Ishikawa (cell line): ENCODE results near the gene MYO5B.

Experiments
- CEBPB ChIP-seq: IDR thresholded peaks from 2 replicates; pipeline ENCODE4 v1.6.1; 2012
- CREB1 ChIP-seq: IDR thresholded peaks from 2 replicates; pipeline ENCODE4 v1.6.1; 2012; ENCODE audit warnings: low read depth
- EGR1 ChIP-seq: IDR thresholded peaks from 2 replicates; pipeline ENCODE4 v1.6.1; 2012
- EP300 ChIP-seq: IDR thresholded peaks from 2 replicates; pipeline ENCODE4 v1.6.1; 2012; ENCODE audit warnings: borderline replicate concordance
- FOXM1 ChIP-seq: IDR thresholded peaks from 2 replicates; pipeline ENCODE4 v1.6.1; 2012; ENCODE audit warnings: low read depth, borderline replicate concordance
- NFIC ChIP-seq: IDR thresholded peaks from 2 replicates; pipeline ENCODE4 v1.6.1; 2012
- RAD21 ChIP-seq: IDR thresholded peaks from 2 replicates; pipeline ENCODE4 v1.6.1; 2012; ENCODE audit warnings: low read depth
- TAF1 ChIP-seq: IDR thresholded peaks from 2 replicates; pipeline ENCODE4 v1.6.1; 2012; ENCODE audit warnings: low read depth, mild to moderate bottlenecking
- TEAD4 ChIP-seq: IDR thresholded peaks from 2 replicates; pipeline ENCODE4 v1.6.1; 2012
- YY1 ChIP-seq: IDR thresholded peaks from 2 replicates; pipeline ENCODE4 v1.6.1; 2012; ENCODE audit warnings: low read depth
- ZBTB7A ChIP-seq: IDR thresholded peaks from 2 replicates; pipeline ENCODE4 v1.6.1; 2012; ENCODE audit warnings: low read depth
- TF ChIP-seq, protein P1 (sequence below): IDR thresholded peaks from 2 replicates; pipeline ENCODE4 v1.6.1; 2012
- TF ChIP-seq, protein P2 (sequence below): IDR thresholded peaks from 2 replicates; pipeline ENCODE4 v1.6.1; 2012; ENCODE audit warnings: low read depth, mild to moderate bottlenecking
- TF ChIP-seq, protein P3 (sequence below): IDR thresholded peaks from 2 replicates; pipeline ENCODE4 v1.6.1; 2012

DNA sequence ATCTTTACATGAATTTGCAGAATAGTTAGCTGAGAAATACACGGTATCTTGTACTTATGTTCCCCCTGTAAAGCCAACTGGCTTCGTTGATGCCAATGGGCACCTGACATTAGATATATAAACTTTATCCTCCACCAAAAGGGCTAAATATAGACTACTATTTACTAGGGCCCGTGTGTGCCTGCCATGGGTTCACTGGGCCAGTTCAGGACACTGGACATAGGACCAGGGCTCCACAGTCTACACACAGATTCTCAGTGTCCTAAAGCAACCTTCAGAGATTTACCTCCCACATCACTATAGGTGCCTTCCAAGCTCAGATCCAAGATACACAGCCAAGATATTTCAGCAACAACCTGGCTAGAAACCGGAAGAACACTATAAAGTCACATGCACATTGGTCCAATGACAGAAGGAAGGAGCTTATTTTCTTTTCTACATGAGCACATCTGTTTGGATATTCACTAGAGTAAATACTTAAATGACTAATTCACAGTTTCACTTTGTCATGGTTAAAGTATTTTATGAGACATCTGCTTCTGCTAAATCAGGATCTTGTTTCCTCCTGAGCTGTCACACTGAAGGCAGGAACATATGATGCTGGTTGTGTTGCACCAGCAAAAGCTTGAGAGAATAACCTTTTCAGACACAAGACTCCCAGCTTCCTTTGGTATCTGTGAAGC lies 95.1 kb downstream of the MYO5B start:
- TF ChIP-seq YY1, result no peak
- TF ChIP-seq, protein P1, sequence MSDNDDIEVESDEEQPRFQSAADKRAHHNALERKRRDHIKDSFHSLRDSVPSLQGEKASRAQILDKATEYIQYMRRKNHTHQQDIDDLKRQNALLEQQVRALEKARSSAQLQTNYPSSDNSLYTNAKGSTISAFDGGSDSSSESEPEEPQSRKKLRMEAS, result no peak
- no peak for TF ChIP-seq TAF1
- TF ChIP-seq EP300, result no peak
- no peak for TF ChIP-seq EGR1
- TF ChIP-seq CEBPB, result no peak
- no peak for TF ChIP-seq FOXM1
- TF ChIP-seq, protein P2, sequence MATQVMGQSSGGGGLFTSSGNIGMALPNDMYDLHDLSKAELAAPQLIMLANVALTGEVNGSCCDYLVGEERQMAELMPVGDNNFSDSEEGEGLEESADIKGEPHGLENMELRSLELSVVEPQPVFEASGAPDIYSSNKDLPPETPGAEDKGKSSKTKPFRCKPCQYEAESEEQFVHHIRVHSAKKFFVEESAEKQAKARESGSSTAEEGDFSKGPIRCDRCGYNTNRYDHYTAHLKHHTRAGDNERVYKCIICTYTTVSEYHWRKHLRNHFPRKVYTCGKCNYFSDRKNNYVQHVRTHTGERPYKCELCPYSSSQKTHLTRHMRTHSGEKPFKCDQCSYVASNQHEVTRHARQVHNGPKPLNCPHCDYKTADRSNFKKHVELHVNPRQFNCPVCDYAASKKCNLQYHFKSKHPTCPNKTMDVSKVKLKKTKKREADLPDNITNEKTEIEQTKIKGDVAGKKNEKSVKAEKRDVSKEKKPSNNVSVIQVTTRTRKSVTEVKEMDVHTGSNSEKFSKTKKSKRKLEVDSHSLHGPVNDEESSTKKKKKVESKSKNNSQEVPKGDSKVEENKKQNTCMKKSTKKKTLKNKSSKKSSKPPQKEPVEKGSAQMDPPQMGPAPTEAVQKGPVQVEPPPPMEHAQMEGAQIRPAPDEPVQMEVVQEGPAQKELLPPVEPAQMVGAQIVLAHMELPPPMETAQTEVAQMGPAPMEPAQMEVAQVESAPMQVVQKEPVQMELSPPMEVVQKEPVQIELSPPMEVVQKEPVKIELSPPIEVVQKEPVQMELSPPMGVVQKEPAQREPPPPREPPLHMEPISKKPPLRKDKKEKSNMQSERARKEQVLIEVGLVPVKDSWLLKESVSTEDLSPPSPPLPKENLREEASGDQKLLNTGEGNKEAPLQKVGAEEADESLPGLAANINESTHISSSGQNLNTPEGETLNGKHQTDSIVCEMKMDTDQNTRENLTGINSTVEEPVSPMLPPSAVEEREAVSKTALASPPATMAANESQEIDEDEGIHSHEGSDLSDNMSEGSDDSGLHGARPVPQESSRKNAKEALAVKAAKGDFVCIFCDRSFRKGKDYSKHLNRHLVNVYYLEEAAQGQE, result no peak
- no peak for TF ChIP-seq CREB1
- TF ChIP-seq NFIC, result no peak
- no peak for TF ChIP-seq TEAD4
- TF ChIP-seq RAD21, result no peak
- TF ChIP-seq, protein P3, sequence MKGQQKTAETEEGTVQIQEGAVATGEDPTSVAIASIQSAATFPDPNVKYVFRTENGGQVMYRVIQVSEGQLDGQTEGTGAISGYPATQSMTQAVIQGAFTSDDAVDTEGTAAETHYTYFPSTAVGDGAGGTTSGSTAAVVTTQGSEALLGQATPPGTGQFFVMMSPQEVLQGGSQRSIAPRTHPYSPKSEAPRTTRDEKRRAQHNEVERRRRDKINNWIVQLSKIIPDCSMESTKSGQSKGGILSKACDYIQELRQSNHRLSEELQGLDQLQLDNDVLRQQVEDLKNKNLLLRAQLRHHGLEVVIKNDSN, result no peak
- TF ChIP-seq ZBTB7A, result no peak
